HCT116 (cell line): ENCODE data around the gene RNF31. TPM values are rescaled to one million over a fixed set of nuclear protein-coding genes. Genes with fewer than 3 reads are reported as not detected.

Experiments used
- ATAC-seq: fragments of 200-7000 bp; cut with Tn5 transposase; 2 replicates; pipeline ENCODE4 v1.9.1; 2020; ENCODE audit warnings: mild to moderate bottlenecking, moderate library complexity
- BruUV-seq: library from RNA; stranded (reverse); fragments of 400-500 nt; replicated peaks from 2 replicates; lab custom pipeline; 2021; lab: Mats Ljungman, UMichigan
- CTCF ChIA-PET: fragments of 300-600 bp; sonication (Branson Sonifier 250); formaldehyde crosslinking; loops from one replicate; lab custom pipeline; 2021; ENCODE audit warnings: antibody characterized with exemption; lab: Charles Lee
- POLR2A ChIA-PET: fragments of 300-600, 350-600 bp; sonication (Branson Sonifier 250); formaldehyde crosslinking; loops from one replicate; lab custom pipeline; 2021; ENCODE audit warnings: antibody characterized with exemption; lab: Charles Lee
- RAD21 ChIA-PET, 2 experiments: fragments of 300-600 bp; sonication (Branson Sonifier 250); formaldehyde crosslinking; loops; one replicate each; lab custom pipeline; 2023; ENCODE audit warnings: low total read pairs in 2 of 2; ENCODE audit not compliant: uncharacterized antibody in 2 of 2, unreplicated experiment in 2 of 2, low non-redundant PET in 1 of 2; lab: Charles Lee
- DNase-seq: peaks from one replicate; pipeline ENCODE4 v3.0.0-alpha.2; 2010; ENCODE audit warnings: low read depth, low spot score
- H2AFZ ChIP-seq: fragments of 200-600 bp; shearing (Covaris generic), sonication (generic); 2 replicates; pipeline ENCODE4 v1.6.1; 2017; ENCODE audit warnings: low read depth, mixed run types, mixed read lengths, antibody characterized with exemption, low read length; ENCODE audit not compliant: poor library complexity, severe bottlenecking
- H3K27ac ChIP-seq: 2 replicates; pipeline ENCODE4 v1.5.1; 2012; ENCODE audit warnings: low read depth, low read length
- H3K27me3 ChIP-seq: fragments of 200-600 bp; sonication (generic); 2 replicates; pipeline ENCODE4 v1.6.1; 2016; ENCODE audit warnings: mixed run types, low read length, mixed read lengths; ENCODE audit not compliant: insufficient read depth
- H3K36me3 ChIP-seq, 2 experiments: fragments of 200-500 bp in 1 of 2; fragments of 200-600 bp in 1 of 2; sonication (Bioruptor generic) in 1 of 2; sonication (generic) in 1 of 2; 2 replicates each; pipeline versions ENCODE4 v1.5.1 to v1.6.1; 2014 to 2016; ENCODE audit warnings: low read length in 2 of 2, inconsistent platforms in 1 of 2, mixed read lengths in 1 of 2, mixed run types in 1 of 2; ENCODE audit not compliant: insufficient read depth in 2 of 2, control insufficient read depth in 1 of 2
- H3K4me1 ChIP-seq, 2 experiments: fragments of 200-600 bp in 1 of 2; sonication (generic) in 1 of 2; 2 replicates each; pipeline versions ENCODE4 v1.5.1 to v1.6.1; 2012 to 2017; ENCODE audit warnings: low read length in 2 of 2, inconsistent platforms in 1 of 2, mild to moderate bottlenecking in 1 of 2, mixed read lengths in 1 of 2, mixed run types in 1 of 2, moderate library complexity in 1 of 2; ENCODE audit not compliant: insufficient read depth in 2 of 2, control insufficient read depth in 1 of 2
- H3K4me2 ChIP-seq: fragments of 200-600 bp; sonication (generic); 2 replicates; pipeline ENCODE4 v1.6.1; 2017; ENCODE audit warnings: mixed run types, low read length, mixed read lengths
- H3K4me3 ChIP-seq, 2 experiments: fragments of 200-600 bp in 1 of 2; sonication (generic) in 1 of 2; replicated peaks in 1 of 2; 2 replicates each; pipeline ENCODE4 v1.5.1; 2011 to 2016; ENCODE audit warnings: low read length in 2 of 2, control low read depth in 1 of 2, low read depth in 1 of 2, mild to moderate bottlenecking in 1 of 2, mixed read lengths in 1 of 2, mixed run types in 1 of 2
- H3K79me2 ChIP-seq: fragments of 200-600 bp; sonication (generic); 2 replicates; pipeline ENCODE4 v1.6.1; 2017; ENCODE audit warnings: mild to moderate bottlenecking, mixed run types, low read length, moderate library complexity, mixed read lengths; ENCODE audit not compliant: insufficient read depth
- H3K9ac ChIP-seq: fragments of 200-600 bp; sonication (generic); 2 replicates; pipeline ENCODE4 v1.6.1; 2016; ENCODE audit warnings: low read length, mixed read lengths
- H3K9me2 ChIP-seq: fragments of 200-600 bp; sonication (generic), shearing (Covaris generic); 2 replicates; pipeline ENCODE4 v1.6.1; 2017; ENCODE audit warnings: mixed run types, mild to moderate bottlenecking, moderate library complexity; ENCODE audit not compliant: insufficient read depth
- H3K9me3 ChIP-seq, 2 experiments: fragments of 200-500 bp in 1 of 2; fragments of 200-600 bp in 1 of 2; sonication (Bioruptor generic) in 1 of 2; sonication (generic) in 1 of 2; 2 replicates each; pipeline ENCODE4 v1.6.1; 2014 to 2017; ENCODE audit warnings: low read length in 2 of 2, mixed read lengths in 2 of 2, inconsistent platforms in 1 of 2, low read depth in 1 of 2, mild to moderate bottlenecking in 1 of 2, mixed run types in 1 of 2, moderate library complexity in 1 of 2; ENCODE audit not compliant: control insufficient read depth in 1 of 2, insufficient read depth in 1 of 2
- H4K20me1 ChIP-seq: fragments of 200-600 bp; sonication (generic), shearing (Covaris generic); 2 replicates; pipeline ENCODE4 v1.6.1; 2017; ENCODE audit warnings: mixed run types, mild to moderate bottlenecking, moderate library complexity; ENCODE audit not compliant: insufficient read depth
- CEBPB ChIP-seq: IDR thresholded peaks from 2 replicates; pipeline ENCODE4 v1.6.1; 2012; ENCODE audit warnings: low read depth
- ELF1 ChIP-seq: IDR thresholded peaks from 2 replicates; pipeline ENCODE4 v1.6.1; 2012; ENCODE audit warnings: low read depth, borderline replicate concordance
- EZH2phosphoT487 ChIP-seq: fragments of 200-600 bp; IDR thresholded peaks from 2 replicates; pipeline ENCODE4 v1.6.1; 2018; ENCODE audit warnings: antibody characterized with exemption, borderline replicate concordance
- FOSL1 ChIP-seq: IDR thresholded peaks from 2 replicates; pipeline ENCODE4 v1.6.1; 2012; ENCODE audit warnings: low read depth
- JUND ChIP-seq: IDR thresholded peaks from 2 replicates; pipeline ENCODE4 v1.6.1; 2012
- POLR2A ChIP-seq: IDR thresholded peaks from 2 replicates; pipeline ENCODE4 v1.7.0; 2011; ENCODE audit warnings: borderline replicate concordance; ENCODE audit not compliant: insufficient read depth, insufficient read length; ENCODE audit errors: extremely low read depth
- SIN3A ChIP-seq: IDR thresholded peaks from 2 replicates; pipeline ENCODE4 v1.6.1; 2012; ENCODE audit warnings: low read depth
- SP1 ChIP-seq: IDR thresholded peaks from 2 replicates; pipeline ENCODE4 v1.6.1; 2012; ENCODE audit warnings: low read depth
- TCF7L2 ChIP-seq: IDR thresholded peaks from 2 replicates; pipeline ENCODE4 v1.7.0; 2011; ENCODE audit warnings: borderline replicate concordance, inconsistent platforms; ENCODE audit not compliant: insufficient read depth, insufficient read length; ENCODE audit errors: extremely low read depth
- YY1 ChIP-seq: IDR thresholded peaks from 2 replicates; pipeline ENCODE4 v1.6.1; 2011; ENCODE audit warnings: low read length, low read depth, moderate library complexity, mild to moderate bottlenecking; ENCODE audit not compliant: insufficient replicate concordance; ENCODE audit errors: extremely low read depth
- intact Hi-C: fragments of 100-400 bp; cut with micrococcal nuclease; formaldehyde crosslinking; loops from 2 replicates; pipeline ENCODE4 v1.10.0; 2022
- total RNA-seq: library from RNA; stranded (reverse); gene quantifications from one replicate; pipeline ENCODE4 v1.2.1, GENCODE V29; 2021; ENCODE audit not compliant: unreplicated experiment
- TF ChIP-seq, protein P1 (sequence below): IDR thresholded peaks from 2 replicates; pipeline ENCODE4 v1.6.1; 2011; ENCODE audit warnings: mild to moderate bottlenecking, low read length, moderate library complexity; ENCODE audit not compliant: insufficient replicate concordance; ENCODE audit errors: extremely low read depth
- TF ChIP-seq, protein P2 (sequence below): IDR thresholded peaks from 2 replicates; pipeline ENCODE4 v1.6.1; 2012
- TF ChIP-seq, protein P3 (sequence below), 3 experiments: fragments of 200-600 bp in 1 of 3; sonication (generic) in 1 of 3; IDR thresholded peaks in 2 of 3; conservative IDR thresholded peaks in 1 of 3; 2 replicates each; pipeline ENCODE4 v1.5.1; 2012 to 2017; ENCODE audit warnings: low read depth in 2 of 3, low read length in 2 of 3, antibody characterized with exemption in 1 of 3, borderline replicate concordance in 1 of 3, control low read depth in 1 of 3, mild to moderate bottlenecking in 1 of 3, mixed read lengths in 1 of 3, mixed run types in 1 of 3, moderate library complexity in 1 of 3; ENCODE audit not compliant: insufficient read depth in 1 of 3

RNF31 gene
- total RNA-seq, 1 experiment from 2014 or later: 78.0 TPM

GRCh38 chr14:24098927-24099813, 48.1 kb upstream of the RNF31 start:
- RAD21 ChIA-PET: no interaction called here
- Histone ChIP-seq H3K4me3 (no peak overlapping the region), H3K9me3 (no peaks in the 10 kb centered on the region), H3K4me1 (peaks cover 6 to 11% of the 10 kb centered on the region in 2 experiments; a peak in 3 of 4 replicates), H3K36me3 (no peaks in the 10 kb centered on the region), H3K79me2 (peaks cover 7% of the 10 kb centered on the region; the same call in 1 of the 2 replicates), H3K9ac (no peak overlapping the region), H3K4me2 (no peak overlapping the region), H4K20me1 (no peaks in the 10 kb centered on the region), H3K27me3 (no peaks in the 10 kb centered on the region), H2AFZ (no peak overlapping the region), H3K9me2 (no peaks in the 10 kb centered on the region), H3K27ac (no peak overlapping the region)
- DNase-seq (no peak), ATAC-seq (no peak)
- CTCF ChIA-PET: no interaction called here
- POLR2A ChIA-PET: no interaction called here
- BruUV-seq: no TSS peak
- TF ChIP-seq, protein P1, sequence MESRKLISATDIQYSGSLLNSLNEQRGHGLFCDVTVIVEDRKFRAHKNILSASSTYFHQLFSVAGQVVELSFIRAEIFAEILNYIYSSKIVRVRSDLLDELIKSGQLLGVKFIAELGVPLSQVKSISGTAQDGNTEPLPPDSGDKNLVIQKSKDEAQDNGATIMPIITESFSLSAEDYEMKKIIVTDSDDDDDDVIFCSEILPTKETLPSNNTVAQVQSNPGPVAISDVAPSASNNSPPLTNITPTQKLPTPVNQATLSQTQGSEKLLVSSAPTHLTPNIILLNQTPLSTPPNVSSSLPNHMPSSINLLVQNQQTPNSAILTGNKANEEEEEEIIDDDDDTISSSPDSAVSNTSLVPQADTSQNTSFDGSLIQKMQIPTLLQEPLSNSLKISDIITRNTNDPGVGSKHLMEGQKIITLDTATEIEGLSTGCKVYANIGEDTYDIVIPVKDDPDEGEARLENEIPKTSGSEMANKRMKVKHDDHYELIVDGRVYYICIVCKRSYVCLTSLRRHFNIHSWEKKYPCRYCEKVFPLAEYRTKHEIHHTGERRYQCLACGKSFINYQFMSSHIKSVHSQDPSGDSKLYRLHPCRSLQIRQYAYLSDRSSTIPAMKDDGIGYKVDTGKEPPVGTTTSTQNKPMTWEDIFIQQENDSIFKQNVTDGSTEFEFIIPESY: no peak
- TF ChIP-seq JUND (no peak), YY1 (no peak), SP1 (no peak), CEBPB (no peak), EZH2phosphoT487 (no peak), ELF1 (no peak), FOSL1 (no peak), SIN3A (no peak), TCF7L2 (no peak), POLR2A (no peak)
- TF ChIP-seq, protein P2, sequence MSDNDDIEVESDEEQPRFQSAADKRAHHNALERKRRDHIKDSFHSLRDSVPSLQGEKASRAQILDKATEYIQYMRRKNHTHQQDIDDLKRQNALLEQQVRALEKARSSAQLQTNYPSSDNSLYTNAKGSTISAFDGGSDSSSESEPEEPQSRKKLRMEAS: no peak
- TF ChIP-seq, protein P3, sequence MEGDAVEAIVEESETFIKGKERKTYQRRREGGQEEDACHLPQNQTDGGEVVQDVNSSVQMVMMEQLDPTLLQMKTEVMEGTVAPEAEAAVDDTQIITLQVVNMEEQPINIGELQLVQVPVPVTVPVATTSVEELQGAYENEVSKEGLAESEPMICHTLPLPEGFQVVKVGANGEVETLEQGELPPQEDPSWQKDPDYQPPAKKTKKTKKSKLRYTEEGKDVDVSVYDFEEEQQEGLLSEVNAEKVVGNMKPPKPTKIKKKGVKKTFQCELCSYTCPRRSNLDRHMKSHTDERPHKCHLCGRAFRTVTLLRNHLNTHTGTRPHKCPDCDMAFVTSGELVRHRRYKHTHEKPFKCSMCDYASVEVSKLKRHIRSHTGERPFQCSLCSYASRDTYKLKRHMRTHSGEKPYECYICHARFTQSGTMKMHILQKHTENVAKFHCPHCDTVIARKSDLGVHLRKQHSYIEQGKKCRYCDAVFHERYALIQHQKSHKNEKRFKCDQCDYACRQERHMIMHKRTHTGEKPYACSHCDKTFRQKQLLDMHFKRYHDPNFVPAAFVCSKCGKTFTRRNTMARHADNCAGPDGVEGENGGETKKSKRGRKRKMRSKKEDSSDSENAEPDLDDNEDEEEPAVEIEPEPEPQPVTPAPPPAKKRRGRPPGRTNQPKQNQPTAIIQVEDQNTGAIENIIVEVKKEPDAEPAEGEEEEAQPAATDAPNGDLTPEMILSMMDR (IDR thresholded peaks at IDR 0.05 in 2 of 3, conservative IDR thresholded peaks at IDR 0.05 in 1 of 3; ENCODE audit: borderline replicate concordance in 1 of 3, insufficient read depth in 1 of 3, low read depth in 2 of 3, low read length in 2 of 3): no peak
- intact Hi-C loops: loop anchor here (10.0 kb wide), 1 partner anchor 114 kb away; the partner anchor contains the start of gene DHRS4L2
